ENCODE data around the gene HTR1D.

GRCh38 chr1:23187637-23188036, 29.7 kb downstream of the HTR1D start:
- TF ChIP-seq CTCF (IDR thresholded peaks at IDR 0.05) (no peak), JUN (CRISPR knock-in tag; IDR thresholded peaks at IDR 0.05) (no peak), NR2C2 (CRISPR knock-in tag; IDR thresholded peaks at IDR 0.05) (no peak), ATF3 (CRISPR knock-in tag; conservative IDR thresholded peaks at IDR 0.05) (no peak), TCF7 (CRISPR knock-in tag; IDR thresholded peaks at IDR 0.05; ENCODE audit: low read depth) (no peak), RELA (CRISPR knock-in tag; IDR thresholded peaks at IDR 0.05; ENCODE audit: borderline replicate concordance) (no peak), MXD4 (CRISPR knock-in tag; IDR thresholded peaks at IDR 0.05; ENCODE audit: borderline replicate concordance) (no peak), CREM (CRISPR knock-in tag; IDR thresholded peaks at IDR 0.05) (no peak), ZBTB43 (CRISPR knock-in tag; IDR thresholded peaks at IDR 0.05) (no peak), MAX (CRISPR knock-in tag; IDR thresholded peaks at IDR 0.05) (no peak), ZNF425 (CRISPR knock-in tag; conservative IDR thresholded peaks at IDR 0.05) (no peak)

Measured in WTC11 (cell line).